ENCODE results near the gene ZNF429.

DNA sequence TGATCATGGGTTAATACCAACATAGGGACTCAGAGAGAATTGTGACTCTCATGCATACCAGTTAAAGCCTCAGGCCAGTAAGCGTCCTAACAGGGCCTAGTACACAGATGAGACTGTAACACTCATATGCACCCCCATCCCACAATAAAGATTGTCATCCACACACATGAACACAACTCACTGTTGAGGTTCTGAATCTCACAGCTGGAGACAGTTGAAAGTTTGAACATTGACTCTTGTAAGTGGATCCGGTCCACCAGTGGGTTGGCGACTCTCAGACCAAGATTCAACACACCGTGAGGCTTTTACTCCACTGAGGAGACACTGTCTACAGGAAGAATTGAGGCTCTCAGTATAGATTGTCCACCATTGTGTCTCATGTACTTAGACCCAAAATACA is 88.1 kb downstream of the ZNF429 start:
- TF ChIP-seq, protein P1, sequence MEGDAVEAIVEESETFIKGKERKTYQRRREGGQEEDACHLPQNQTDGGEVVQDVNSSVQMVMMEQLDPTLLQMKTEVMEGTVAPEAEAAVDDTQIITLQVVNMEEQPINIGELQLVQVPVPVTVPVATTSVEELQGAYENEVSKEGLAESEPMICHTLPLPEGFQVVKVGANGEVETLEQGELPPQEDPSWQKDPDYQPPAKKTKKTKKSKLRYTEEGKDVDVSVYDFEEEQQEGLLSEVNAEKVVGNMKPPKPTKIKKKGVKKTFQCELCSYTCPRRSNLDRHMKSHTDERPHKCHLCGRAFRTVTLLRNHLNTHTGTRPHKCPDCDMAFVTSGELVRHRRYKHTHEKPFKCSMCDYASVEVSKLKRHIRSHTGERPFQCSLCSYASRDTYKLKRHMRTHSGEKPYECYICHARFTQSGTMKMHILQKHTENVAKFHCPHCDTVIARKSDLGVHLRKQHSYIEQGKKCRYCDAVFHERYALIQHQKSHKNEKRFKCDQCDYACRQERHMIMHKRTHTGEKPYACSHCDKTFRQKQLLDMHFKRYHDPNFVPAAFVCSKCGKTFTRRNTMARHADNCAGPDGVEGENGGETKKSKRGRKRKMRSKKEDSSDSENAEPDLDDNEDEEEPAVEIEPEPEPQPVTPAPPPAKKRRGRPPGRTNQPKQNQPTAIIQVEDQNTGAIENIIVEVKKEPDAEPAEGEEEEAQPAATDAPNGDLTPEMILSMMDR (IDR thresholded peaks at IDR 0.05 in 4 of 5, conservative IDR thresholded peaks at IDR 0.05 in 1 of 5) = no peak
- no peak for TF ChIP-seq POLR2A (IDR thresholded peaks at IDR 0.05)

Measured in gastrocnemius medialis (tissue), 4 donors.